ENCODE measurements around the gene IRS2.

IRS2 gene

DNA sequence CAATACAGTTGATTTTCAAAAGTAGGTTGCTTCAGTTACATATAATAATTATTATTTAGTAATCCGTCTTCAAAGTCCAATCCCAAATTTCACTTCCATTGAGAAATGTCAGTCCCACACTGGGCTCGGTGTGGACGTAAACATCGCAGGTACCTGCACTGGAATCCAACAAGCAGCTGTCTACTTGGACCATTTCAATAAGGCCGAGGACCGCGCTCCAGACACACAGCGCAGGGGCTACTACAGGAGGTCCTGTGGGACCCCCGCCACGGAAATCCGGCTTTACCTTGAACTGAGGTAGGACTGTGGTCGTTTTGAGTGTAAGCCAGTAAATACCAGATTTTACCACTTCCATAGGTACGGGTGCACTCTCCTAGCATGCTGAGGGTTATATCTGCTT lies 30.8 kb downstream of the IRS2 start:
- no peak for TF ChIP-seq TAF1 (IDR thresholded peaks at IDR 0.05; ENCODE audit: borderline replicate concordance, insufficient read depth, low read length)
- TF ChIP-seq, protein P1, sequence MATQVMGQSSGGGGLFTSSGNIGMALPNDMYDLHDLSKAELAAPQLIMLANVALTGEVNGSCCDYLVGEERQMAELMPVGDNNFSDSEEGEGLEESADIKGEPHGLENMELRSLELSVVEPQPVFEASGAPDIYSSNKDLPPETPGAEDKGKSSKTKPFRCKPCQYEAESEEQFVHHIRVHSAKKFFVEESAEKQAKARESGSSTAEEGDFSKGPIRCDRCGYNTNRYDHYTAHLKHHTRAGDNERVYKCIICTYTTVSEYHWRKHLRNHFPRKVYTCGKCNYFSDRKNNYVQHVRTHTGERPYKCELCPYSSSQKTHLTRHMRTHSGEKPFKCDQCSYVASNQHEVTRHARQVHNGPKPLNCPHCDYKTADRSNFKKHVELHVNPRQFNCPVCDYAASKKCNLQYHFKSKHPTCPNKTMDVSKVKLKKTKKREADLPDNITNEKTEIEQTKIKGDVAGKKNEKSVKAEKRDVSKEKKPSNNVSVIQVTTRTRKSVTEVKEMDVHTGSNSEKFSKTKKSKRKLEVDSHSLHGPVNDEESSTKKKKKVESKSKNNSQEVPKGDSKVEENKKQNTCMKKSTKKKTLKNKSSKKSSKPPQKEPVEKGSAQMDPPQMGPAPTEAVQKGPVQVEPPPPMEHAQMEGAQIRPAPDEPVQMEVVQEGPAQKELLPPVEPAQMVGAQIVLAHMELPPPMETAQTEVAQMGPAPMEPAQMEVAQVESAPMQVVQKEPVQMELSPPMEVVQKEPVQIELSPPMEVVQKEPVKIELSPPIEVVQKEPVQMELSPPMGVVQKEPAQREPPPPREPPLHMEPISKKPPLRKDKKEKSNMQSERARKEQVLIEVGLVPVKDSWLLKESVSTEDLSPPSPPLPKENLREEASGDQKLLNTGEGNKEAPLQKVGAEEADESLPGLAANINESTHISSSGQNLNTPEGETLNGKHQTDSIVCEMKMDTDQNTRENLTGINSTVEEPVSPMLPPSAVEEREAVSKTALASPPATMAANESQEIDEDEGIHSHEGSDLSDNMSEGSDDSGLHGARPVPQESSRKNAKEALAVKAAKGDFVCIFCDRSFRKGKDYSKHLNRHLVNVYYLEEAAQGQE (IDR thresholded peaks at IDR 0.05; ENCODE audit: insufficient read depth in 1 of 2, low read depth in 2 of 2, low read length in 2 of 2) = no peak
- TF ChIP-seq FOXP2 (optimal IDR thresholded peaks at IDR 0.05; ENCODE audit: borderline replicate concordance, extremely low read depth, extremely low read length, insufficient read depth) = no peak
- TF ChIP-seq SIN3A (IDR thresholded peaks at IDR 0.05; ENCODE audit: borderline replicate concordance, insufficient read depth, low read length) = no peak
- no peak for TF ChIP-seq POLR2AphosphoS5 (IDR thresholded peaks at IDR 0.05; ENCODE audit: low read depth, low read length)

DNA sequence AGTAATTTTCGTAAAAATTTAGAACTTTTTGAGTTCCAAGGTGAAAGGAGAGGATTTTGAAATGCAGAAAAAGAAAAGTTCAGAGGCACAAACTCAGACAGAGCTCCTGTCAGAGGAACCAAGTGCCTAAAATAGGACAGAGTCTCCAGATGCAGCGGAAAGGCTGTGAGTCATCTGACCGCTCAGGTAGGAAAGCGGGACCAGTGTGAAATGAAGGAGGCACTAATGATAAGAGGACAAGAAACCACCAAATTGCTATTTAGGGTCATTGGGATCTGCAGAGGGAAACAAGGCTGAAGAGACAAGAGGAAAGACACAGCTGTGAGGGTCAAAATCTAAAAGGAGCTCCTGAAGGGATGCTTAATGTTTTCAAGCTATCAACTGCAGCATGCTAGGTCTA lies 34.9 kb downstream of the IRS2 start:
- no peak for TF ChIP-seq FOXP2 (optimal IDR thresholded peaks at IDR 0.05; ENCODE audit: borderline replicate concordance, extremely low read depth, extremely low read length, insufficient read depth)
- TF ChIP-seq, protein P1 (IDR thresholded peaks at IDR 0.05; ENCODE audit: insufficient read depth in 1 of 2, low read depth in 2 of 2, low read length in 2 of 2) = no peak
- no peak for TF ChIP-seq POLR2AphosphoS5 (IDR thresholded peaks at IDR 0.05; ENCODE audit: low read depth, low read length)
- no peak for TF ChIP-seq SIN3A (IDR thresholded peaks at IDR 0.05; ENCODE audit: borderline replicate concordance, insufficient read depth, low read length)
- TF ChIP-seq TAF1 (IDR thresholded peaks at IDR 0.05; ENCODE audit: borderline replicate concordance, insufficient read depth, low read length) = no peak

DNA sequence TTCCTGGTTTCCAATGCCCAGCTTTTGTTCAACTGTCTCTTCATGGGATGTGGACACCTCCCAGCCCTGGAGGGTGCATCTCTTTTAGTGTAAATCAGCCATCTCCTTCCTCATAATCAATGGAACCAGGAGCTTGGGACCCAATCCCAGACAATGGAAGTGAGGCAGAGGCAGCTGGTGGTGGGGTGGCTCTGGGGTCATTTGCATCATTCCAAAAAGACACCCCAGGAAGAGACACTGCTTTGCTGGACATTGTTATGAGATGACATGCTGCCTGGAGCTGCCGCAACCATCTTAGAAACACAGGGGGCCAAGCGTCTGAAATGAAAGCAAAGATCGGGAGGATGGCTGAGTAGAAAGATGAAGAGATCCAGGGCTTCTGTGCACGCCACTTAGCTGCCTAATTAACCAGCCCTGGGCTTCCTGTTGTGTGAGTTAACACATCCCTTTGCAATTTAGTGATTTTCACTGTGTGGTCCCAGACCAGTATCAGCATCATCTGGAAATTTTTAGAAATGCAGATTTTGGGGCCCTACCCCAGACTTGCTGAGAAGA lies 36.1 kb downstream of the IRS2 start:
- TF ChIP-seq, protein P1 (IDR thresholded peaks at IDR 0.05; ENCODE audit: insufficient read depth in 1 of 2, low read depth in 2 of 2, low read length in 2 of 2) = no peak
- TF ChIP-seq SIN3A (IDR thresholded peaks at IDR 0.05; ENCODE audit: borderline replicate concordance, insufficient read depth, low read length) = no peak
- no peak for TF ChIP-seq POLR2AphosphoS5 (IDR thresholded peaks at IDR 0.05; ENCODE audit: low read depth, low read length)
- no peak for TF ChIP-seq FOXP2 (optimal IDR thresholded peaks at IDR 0.05; ENCODE audit: borderline replicate concordance, extremely low read depth, extremely low read length, insufficient read depth)
- TF ChIP-seq TAF1 (IDR thresholded peaks at IDR 0.05; ENCODE audit: borderline replicate concordance, insufficient read depth, low read length) = no peak

DNA sequence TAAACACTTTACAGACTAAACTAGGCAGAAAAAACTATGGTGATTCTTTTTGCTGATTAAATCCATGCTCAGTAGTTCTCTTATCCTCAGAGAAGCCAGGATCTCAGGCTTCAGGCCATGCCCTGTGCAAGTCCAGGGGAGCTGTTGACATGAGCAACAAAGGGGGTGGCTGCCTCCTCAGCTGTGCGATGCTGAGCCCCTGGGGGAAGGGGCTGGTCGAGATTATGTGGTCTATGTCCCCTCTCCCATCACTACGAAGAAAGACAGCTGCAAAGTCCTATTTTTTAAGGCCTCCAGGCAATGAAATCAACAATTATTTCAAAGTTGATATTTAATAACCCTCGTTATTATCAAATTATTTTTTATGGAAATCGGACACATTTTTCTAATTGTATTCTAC lies 37.0 kb downstream of the IRS2 start:
- TF ChIP-seq SIN3A (IDR thresholded peaks at IDR 0.05; ENCODE audit: borderline replicate concordance, insufficient read depth, low read length) (no peak), TAF1 (IDR thresholded peaks at IDR 0.05; ENCODE audit: borderline replicate concordance, insufficient read depth, low read length) (no peak), FOXP2 (optimal IDR thresholded peaks at IDR 0.05; ENCODE audit: borderline replicate concordance, extremely low read depth, extremely low read length, insufficient read depth) (no peak), POLR2AphosphoS5 (IDR thresholded peaks at IDR 0.05; ENCODE audit: low read depth, low read length) (no peak)
- TF ChIP-seq, protein P1 (IDR thresholded peaks at IDR 0.05; ENCODE audit: insufficient read depth in 1 of 2, low read depth in 2 of 2, low read length in 2 of 2) = no peak
